GM21423 (cell line): Measurements from ENCODE around the gene FTSJ1.
"Not testable (repeated sequence)": the region's sequence is repeated elsewhere in the genome, so short reads cannot be mapped to it uniquely, and the experiment has no call there.

Experiments used
- ATAC-seq: cut with Tn5 transposase; IDR thresholded peaks from one replicate; pipeline ENCODE4 v1.9.1; 2021; ENCODE audit warnings: mild to moderate bottlenecking, moderate library complexity; ENCODE audit not compliant: unreplicated experiment

The FTSJ1 gene

DNA sequence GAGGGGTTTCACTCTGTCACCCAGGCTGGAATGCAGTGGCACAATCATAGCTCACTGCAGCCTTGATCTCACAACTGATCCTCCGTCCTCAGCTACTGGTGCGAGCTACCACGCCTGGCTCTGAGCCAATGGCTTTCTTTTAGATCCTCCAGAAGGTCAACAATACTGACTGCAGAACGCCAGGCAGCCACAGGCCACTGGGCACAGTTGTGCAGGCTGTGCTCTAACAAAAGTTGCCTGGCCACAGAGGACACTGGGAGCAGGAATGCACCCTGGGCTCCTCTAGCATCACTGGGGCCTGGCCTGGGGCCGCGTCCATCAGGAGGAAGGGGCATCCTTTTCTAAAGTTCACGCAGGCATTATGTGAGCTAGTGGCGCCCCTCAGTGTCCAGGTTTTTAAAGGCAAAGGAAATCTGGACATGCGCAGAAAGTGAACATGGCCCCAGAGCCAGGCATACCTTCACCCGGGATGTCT is 17.9 kb downstream of the FTSJ1 start:
- ATAC-seq = no peak

DNA sequence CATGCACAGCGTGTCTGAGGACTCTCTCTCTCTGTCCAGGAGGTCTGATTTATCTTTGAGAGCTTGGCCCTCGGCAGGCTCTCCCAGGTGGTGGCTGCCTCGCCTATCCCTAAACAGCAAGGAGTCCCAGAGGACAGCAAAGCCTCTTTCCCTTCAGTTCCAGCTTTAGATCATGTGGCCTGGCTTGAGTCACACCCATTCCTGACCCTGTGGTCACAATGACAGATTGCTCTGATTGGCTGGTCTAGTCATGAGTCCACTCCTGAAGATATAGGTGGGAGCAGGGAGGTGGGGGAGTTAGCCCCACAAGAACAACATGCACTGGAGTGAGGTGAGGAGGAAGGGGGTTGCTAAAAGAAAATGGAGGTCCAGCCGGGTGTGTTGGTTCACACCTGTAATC is 20.7 kb downstream of the FTSJ1 start:
- no peak for ATAC-seq

DNA sequence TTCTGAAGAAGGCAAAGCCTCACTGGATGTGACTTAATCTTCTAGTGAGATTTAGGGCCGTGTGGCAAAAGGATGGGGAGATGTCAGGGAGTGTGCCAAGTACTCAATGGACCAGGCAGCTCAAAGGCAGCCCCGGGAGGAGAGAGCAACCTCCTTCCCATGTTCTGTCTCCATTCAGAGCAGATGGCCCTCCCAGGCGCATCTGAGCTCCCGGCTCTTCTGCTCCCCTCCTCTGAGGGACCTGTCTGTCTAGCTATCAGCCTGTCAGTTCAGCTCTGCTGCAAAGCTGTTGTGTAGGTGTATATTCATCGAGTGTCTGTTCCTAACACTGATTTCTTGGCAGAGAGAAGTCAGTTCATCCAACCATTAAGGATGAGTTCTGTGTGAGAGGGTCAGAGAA is 21.9 kb downstream of the FTSJ1 start:
- no peak for ATAC-seq

DNA sequence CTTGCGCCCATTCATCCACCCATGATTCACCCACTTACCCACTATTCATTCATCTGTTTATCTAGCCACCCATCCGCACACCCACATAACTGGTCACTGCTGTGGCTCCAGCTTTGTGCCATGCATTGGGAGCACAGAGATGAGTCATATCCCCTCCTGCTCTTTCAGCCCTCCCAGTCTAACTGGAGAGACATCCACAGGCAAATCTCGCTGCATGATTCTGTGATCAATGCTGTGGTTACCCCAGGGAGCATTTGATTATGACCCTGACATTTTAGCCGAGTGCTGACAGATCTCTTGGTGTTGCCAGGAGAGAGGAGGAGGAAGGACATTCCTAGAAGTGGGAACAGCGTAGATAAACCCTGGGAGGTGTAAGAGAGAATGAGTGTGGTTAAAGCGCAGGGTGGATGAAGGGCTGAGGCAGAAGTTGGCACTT is 22.4 kb downstream of the FTSJ1 start:
- ATAC-seq = no peak

DNA sequence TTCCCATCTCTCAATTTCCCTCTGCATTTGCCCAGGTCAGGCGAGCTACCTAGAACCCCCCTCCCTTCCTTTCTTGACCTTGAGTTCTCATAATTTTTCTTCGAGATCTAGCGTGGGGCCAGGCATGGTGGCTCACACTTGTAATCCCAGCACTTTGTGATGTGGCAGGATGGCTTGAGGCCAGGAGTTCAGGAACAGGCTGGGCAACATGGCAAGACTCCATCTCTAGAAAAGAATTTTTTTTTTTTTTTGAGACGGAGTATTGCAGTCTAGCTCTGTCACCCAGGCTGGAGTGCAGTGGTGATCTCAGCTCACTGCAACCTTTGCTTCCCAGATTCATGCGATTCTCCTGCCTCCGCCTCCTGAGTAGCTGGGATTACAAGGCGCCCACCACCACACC is 28.3 kb downstream of the FTSJ1 start:
- ATAC-seq = no peak

DNA sequence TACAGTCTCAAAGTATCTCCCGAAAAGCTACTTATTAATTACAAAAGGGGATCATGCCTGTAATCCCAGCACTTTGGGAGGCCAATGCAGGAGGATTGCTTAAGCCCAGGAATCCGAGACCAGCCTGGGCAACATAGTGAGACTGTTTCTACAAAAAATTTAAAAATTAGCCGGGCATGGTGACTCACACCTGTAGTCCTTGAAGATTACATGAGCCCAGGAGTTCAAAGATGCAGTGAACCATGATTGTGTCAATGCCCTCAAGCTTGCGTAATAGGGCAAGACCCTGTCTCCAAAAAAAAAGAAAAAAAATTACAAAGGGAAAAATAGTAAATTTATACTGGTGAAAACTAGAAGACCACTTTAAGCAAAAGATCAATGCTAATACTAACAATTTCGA is 29.5 kb downstream of the FTSJ1 start:
- ATAC-seq = no peak

- no peak for ATAC-seq
These were observed 31.2 kb downstream of the FTSJ1 start for GRCh38 chrX:48507246-48507645.

- peak; percentile 87 for ATAC-seq
These were observed 32.6 kb downstream of the FTSJ1 start, which contains the start of gene PORCN for GRCh38 chrX:48508400-48509244. PORCN (plus strand) TSS chrX:48508992; CDS start chrX:48509821, 829 bp downstream.

DNA sequence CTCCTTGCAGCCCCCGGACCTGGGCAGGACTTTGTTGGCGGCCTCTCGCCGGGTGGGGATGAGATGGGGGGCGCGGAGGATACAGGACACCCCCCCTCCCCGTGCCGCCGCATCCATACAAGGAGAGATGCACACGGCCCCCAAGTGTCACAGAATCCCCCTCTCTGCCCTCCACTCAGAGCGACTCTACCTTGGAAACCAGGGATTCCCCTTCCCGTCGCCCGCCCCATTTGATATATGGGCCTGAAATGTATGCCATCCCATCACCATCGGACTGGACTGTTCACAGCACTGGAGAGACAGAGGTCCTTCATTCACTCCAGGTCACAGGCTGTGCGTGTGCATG is 33.2 kb downstream of the FTSJ1 start:
- ATAC-seq = peak; percentile 12

- ATAC-seq = no peak
These were observed 33.6 kb downstream of the FTSJ1 start for GRCh38 chrX:48509619-48510018.

- no peak for ATAC-seq
These were observed 35.6 kb downstream of the FTSJ1 start for GRCh38 chrX:48511560-48511959.

GRCh38 chrX:48512371-48512935 is 36.5 kb downstream of the FTSJ1 start:
- no peak for ATAC-seq

- no peak for ATAC-seq
These were observed 37.7 kb downstream of the FTSJ1 start for GRCh38 chrX:48513670-48514069.

GRCh38 chrX:48514126-48514806 is 38.3 kb downstream of the FTSJ1 start:
- no peak for ATAC-seq

- no peak for ATAC-seq
These were observed 39.0 kb downstream of the FTSJ1 start for GRCh38 chrX:48514868-48515460.

GRCh38 chrX:48515842-48516241 is 39.8 kb downstream of the FTSJ1 start:
- no peak for ATAC-seq

DNA sequence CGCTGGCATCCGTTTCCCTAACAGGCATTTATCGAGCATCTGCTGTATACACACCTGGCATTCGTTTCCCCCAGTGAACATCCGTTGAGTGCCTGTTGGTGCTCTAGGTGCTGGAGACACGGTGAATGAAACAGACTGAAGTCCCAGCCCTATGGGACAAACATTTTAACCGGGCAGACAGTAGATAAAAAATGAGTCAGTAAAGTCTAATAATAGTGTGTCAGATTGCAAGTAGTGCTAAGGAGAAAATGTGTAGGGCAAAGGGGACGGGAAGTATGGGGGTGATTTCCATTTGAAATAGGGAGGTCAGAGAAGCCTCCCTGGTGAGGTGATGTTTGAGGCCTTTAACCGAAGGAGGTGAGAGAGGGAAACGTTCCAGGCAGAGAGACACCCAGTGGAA is 40.3 kb downstream of the FTSJ1 start:
- ATAC-seq = no peak

GRCh38 chrX:48516987-48517386 is 41.0 kb downstream of the FTSJ1 start:
- ATAC-seq = no peak

- not testable (repeated sequence) for ATAC-seq
These were observed 43.5 kb downstream of the FTSJ1 start for GRCh38 chrX:48519481-48519880.

- no peak for ATAC-seq
These were observed 44.5 kb downstream of the FTSJ1 start for GRCh38 chrX:48520455-48520854.

- no peak for ATAC-seq
These were observed 45.0 kb downstream of the FTSJ1 start for GRCh38 chrX:48520976-48521352.
